ENCODE measurements around the gene BMPR1B. TPM values are rescaled to one million over a fixed set of nuclear protein-coding genes. Genes with fewer than 3 reads are reported as not detected.

Gene BMPR1B
- total and polyA plus RNA-seq, 4 donors = 0.27 to 0.70 (median 0.48) TPM

DNA sequence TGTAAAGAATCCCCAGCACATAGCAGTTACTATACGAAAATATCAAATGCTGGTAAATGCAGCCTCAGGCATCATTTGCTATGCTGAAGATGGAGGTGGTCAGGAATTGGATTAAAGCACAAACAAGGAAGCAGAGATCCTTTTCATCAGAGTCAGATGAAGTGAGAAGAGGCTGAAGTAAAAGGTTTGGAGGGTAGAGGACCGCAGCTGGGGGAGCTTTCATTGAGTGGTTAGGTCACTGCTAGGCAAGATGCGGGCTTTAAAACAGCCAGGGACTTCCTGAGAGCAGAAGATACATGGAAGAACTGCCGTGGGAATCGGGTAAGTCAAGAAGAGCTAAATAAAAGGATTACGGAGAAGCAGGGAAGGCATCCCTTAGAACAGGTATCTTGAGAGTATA lies 439.6 kb downstream of the BMPR1B start:
- H3K4me3 ChIP-seq (ENCODE audit: low read depth in 1 of 3, low read length in 3 of 3) = no peak overlapping the region
- TF ChIP-seq YY1 (IDR thresholded peaks at IDR 0.05) (no peak), TAF1 (conservative IDR thresholded peaks at IDR 0.05) (no peak), NR2F2 (IDR thresholded peaks at IDR 0.05) (no peak), RAD21 (IDR thresholded peaks at IDR 0.05) (no peak), JUND (IDR thresholded peaks at IDR 0.05) (no peak), EGR1 (IDR thresholded peaks at IDR 0.05; ENCODE audit: low read depth in 2 of 2) (no peak), FOXA1 (IDR thresholded peaks at IDR 0.05) (no peak), HNF4G (IDR thresholded peaks at IDR 0.05) (no peak), FOXA2 (IDR thresholded peaks at IDR 0.05) (no peak), GABPA (IDR thresholded peaks at IDR 0.05 in 1 of 2, conservative IDR thresholded peaks at IDR 0.05 in 1 of 2) (no peak)
- TF ChIP-seq, protein P1, sequence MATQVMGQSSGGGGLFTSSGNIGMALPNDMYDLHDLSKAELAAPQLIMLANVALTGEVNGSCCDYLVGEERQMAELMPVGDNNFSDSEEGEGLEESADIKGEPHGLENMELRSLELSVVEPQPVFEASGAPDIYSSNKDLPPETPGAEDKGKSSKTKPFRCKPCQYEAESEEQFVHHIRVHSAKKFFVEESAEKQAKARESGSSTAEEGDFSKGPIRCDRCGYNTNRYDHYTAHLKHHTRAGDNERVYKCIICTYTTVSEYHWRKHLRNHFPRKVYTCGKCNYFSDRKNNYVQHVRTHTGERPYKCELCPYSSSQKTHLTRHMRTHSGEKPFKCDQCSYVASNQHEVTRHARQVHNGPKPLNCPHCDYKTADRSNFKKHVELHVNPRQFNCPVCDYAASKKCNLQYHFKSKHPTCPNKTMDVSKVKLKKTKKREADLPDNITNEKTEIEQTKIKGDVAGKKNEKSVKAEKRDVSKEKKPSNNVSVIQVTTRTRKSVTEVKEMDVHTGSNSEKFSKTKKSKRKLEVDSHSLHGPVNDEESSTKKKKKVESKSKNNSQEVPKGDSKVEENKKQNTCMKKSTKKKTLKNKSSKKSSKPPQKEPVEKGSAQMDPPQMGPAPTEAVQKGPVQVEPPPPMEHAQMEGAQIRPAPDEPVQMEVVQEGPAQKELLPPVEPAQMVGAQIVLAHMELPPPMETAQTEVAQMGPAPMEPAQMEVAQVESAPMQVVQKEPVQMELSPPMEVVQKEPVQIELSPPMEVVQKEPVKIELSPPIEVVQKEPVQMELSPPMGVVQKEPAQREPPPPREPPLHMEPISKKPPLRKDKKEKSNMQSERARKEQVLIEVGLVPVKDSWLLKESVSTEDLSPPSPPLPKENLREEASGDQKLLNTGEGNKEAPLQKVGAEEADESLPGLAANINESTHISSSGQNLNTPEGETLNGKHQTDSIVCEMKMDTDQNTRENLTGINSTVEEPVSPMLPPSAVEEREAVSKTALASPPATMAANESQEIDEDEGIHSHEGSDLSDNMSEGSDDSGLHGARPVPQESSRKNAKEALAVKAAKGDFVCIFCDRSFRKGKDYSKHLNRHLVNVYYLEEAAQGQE (IDR thresholded peaks at IDR 0.05) = no peak
- TF ChIP-seq, protein P2, sequence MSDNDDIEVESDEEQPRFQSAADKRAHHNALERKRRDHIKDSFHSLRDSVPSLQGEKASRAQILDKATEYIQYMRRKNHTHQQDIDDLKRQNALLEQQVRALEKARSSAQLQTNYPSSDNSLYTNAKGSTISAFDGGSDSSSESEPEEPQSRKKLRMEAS (IDR thresholded peaks at IDR 0.05) = no peak
- no peaks in the 10 kb centered on the region for H3K36me3 ChIP-seq (ENCODE audit: control insufficient read depth in 4 of 4, insufficient read depth in 3 of 4, low read depth in 1 of 4, low read length in 3 of 4)
- peaks cover 0 to 3% (median under 1%) of the 10 kb centered on the region in 4 donors for H3K27me3 ChIP-seq (ENCODE audit: control insufficient read depth in 4 of 4, insufficient read depth in 4 of 4, low read length in 3 of 4)
- no peak overlapping the region for H3K9ac ChIP-seq (ENCODE audit: low read depth in 1 of 2, low read length in 2 of 2)
- no peaks in the 10 kb centered on the region for H3K4me1 ChIP-seq (ENCODE audit: control insufficient read depth in 4 of 4, insufficient read depth in 4 of 4, low read length in 3 of 4)
- WGBS = 82% methylated on average over 6 of the region's 6 CpGs
- H3K27ac ChIP-seq (ENCODE audit: low read depth in 1 of 2, low read length in 2 of 2) = no peak overlapping the region
- DNase-seq (ENCODE audit: low spot score) = no peak
- no peaks in the 10 kb centered on the region for H3K9me3 ChIP-seq (ENCODE audit: control insufficient read depth in 4 of 4, low read length in 3 of 4)

DNA sequence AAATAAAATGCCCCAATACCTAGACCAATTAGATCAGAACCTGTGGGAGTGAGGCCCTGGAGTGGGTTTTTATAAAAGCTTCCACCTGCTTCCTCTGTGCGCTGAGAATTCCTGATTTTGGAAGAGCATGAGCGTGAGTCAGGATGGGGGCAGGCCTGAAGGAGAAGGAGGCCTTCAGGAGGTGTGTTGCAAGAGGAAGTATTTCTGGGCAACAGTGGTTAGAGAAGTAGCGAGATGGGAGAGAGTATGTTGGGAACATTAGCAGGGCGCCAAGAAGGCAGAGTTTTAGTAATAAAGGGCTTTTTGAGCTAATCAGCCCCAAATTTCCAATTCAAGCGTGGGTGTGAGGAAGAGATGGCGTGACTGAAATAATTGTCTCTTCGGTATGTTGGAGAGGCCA lies 441.2 kb downstream of the BMPR1B start:
- Histone ChIP-seq H3K27me3 (ENCODE audit: control insufficient read depth in 4 of 4, insufficient read depth in 4 of 4, low read length in 3 of 4) (peaks cover 0 to 3% (median under 1%) of the 10 kb centered on the region in 4 donors), H3K9ac (ENCODE audit: low read depth in 1 of 2, low read length in 2 of 2) (no peak overlapping the region), H3K27ac (ENCODE audit: low read depth in 1 of 2, low read length in 2 of 2) (no peak overlapping the region), H3K9me3 (ENCODE audit: control insufficient read depth in 4 of 4, low read length in 3 of 4) (no peaks in the 10 kb centered on the region), H3K4me3 (ENCODE audit: low read depth in 1 of 3, low read length in 3 of 3) (no peak overlapping the region), H3K36me3 (ENCODE audit: control insufficient read depth in 4 of 4, insufficient read depth in 3 of 4, low read depth in 1 of 4, low read length in 3 of 4) (no peaks in the 10 kb centered on the region), H3K4me1 (ENCODE audit: control insufficient read depth in 4 of 4, insufficient read depth in 4 of 4, low read length in 3 of 4) (no peaks in the 10 kb centered on the region)
- no peak for TF ChIP-seq EGR1 (IDR thresholded peaks at IDR 0.05; ENCODE audit: low read depth in 2 of 2)
- TF ChIP-seq FOXA2 (IDR thresholded peaks at IDR 0.05) = no peak
- TF ChIP-seq HNF4A (conservative IDR thresholded peaks at IDR 0.05) = no peak
- no peak for TF ChIP-seq RXRA (IDR thresholded peaks at IDR 0.05)
- TF ChIP-seq SP1 (IDR thresholded peaks at IDR 0.05) = no peak
- TF ChIP-seq HNF4G (IDR thresholded peaks at IDR 0.05) = no peak
- TF ChIP-seq JUND (IDR thresholded peaks at IDR 0.05) = no peak
- no peak for TF ChIP-seq GABPA (IDR thresholded peaks at IDR 0.05 in 1 of 2, conservative IDR thresholded peaks at IDR 0.05 in 1 of 2)
- TF ChIP-seq, protein P3, sequence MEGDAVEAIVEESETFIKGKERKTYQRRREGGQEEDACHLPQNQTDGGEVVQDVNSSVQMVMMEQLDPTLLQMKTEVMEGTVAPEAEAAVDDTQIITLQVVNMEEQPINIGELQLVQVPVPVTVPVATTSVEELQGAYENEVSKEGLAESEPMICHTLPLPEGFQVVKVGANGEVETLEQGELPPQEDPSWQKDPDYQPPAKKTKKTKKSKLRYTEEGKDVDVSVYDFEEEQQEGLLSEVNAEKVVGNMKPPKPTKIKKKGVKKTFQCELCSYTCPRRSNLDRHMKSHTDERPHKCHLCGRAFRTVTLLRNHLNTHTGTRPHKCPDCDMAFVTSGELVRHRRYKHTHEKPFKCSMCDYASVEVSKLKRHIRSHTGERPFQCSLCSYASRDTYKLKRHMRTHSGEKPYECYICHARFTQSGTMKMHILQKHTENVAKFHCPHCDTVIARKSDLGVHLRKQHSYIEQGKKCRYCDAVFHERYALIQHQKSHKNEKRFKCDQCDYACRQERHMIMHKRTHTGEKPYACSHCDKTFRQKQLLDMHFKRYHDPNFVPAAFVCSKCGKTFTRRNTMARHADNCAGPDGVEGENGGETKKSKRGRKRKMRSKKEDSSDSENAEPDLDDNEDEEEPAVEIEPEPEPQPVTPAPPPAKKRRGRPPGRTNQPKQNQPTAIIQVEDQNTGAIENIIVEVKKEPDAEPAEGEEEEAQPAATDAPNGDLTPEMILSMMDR (IDR thresholded peaks at IDR 0.05; ENCODE audit: low read depth, low read length, missing input control) = no peak
- TF ChIP-seq RAD21 (IDR thresholded peaks at IDR 0.05) = no peak
- TF ChIP-seq, protein P4, sequence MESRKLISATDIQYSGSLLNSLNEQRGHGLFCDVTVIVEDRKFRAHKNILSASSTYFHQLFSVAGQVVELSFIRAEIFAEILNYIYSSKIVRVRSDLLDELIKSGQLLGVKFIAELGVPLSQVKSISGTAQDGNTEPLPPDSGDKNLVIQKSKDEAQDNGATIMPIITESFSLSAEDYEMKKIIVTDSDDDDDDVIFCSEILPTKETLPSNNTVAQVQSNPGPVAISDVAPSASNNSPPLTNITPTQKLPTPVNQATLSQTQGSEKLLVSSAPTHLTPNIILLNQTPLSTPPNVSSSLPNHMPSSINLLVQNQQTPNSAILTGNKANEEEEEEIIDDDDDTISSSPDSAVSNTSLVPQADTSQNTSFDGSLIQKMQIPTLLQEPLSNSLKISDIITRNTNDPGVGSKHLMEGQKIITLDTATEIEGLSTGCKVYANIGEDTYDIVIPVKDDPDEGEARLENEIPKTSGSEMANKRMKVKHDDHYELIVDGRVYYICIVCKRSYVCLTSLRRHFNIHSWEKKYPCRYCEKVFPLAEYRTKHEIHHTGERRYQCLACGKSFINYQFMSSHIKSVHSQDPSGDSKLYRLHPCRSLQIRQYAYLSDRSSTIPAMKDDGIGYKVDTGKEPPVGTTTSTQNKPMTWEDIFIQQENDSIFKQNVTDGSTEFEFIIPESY (IDR thresholded peaks at IDR 0.05) = no peak
- no peak for TF ChIP-seq TAF1 (conservative IDR thresholded peaks at IDR 0.05)
- TF ChIP-seq, protein P1 (IDR thresholded peaks at IDR 0.05) = no peak
- TF ChIP-seq, protein P2 (IDR thresholded peaks at IDR 0.05) = no peak
- TF ChIP-seq YY1 (IDR thresholded peaks at IDR 0.05) = no peak
- no peak for TF ChIP-seq NR2F2 (IDR thresholded peaks at IDR 0.05)
- TF ChIP-seq, protein P5, sequence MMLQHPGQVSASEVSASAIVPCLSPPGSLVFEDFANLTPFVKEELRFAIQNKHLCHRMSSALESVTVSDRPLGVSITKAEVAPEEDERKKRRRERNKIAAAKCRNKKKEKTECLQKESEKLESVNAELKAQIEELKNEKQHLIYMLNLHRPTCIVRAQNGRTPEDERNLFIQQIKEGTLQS (IDR thresholded peaks at IDR 0.05) = no peak
- TF ChIP-seq FOXA1 (IDR thresholded peaks at IDR 0.05) = no peak
- no peak for DNase-seq (ENCODE audit: low spot score)
- WGBS = 88% methylated on average over 7 of the region's 7 CpGs

All from liver (tissue), 9 donors.